K562 (cell line): ENCODE results near the gene RITA1. TPM values are rescaled to one million over a fixed set of nuclear protein-coding genes. Genes with fewer than 3 reads are reported as not detected.

Source experiments
- BACH1 ChIP-seq: fragments of 200-800 bp; sonication (Bioruptor generic); IDR thresholded peaks from 2 replicates; pipeline ENCODE4 v1.6.1; 2016; ENCODE audit warnings: missing genetic modification characterization, missing compliant biosample characterization
- CTCFL ChIP-seq: IDR thresholded peaks from 2 replicates; pipeline ENCODE4 v1.6.1; 2011; ENCODE audit warnings: borderline replicate concordance, low read depth, mild to moderate bottlenecking, moderate library complexity, low read length; ENCODE audit not compliant: insufficient read depth, poor library complexity, severe bottlenecking
- HDGF ChIP-seq: fragments of 450-650 bp; IDR thresholded peaks from 2 replicates; pipeline ENCODE4 v1.6.1; 2016
- KDM1A ChIP-seq, 2 experiments: fragments of 450-650 bp; IDR thresholded peaks; 2 replicates each; pipeline ENCODE4 v1.6.1; 2016; ENCODE audit warnings: mild to moderate bottlenecking in 2 of 2
- KLF16 ChIP-seq: IDR thresholded peaks from 2 replicates; pipeline ENCODE4 v1.6.1; 2016; ENCODE audit warnings: antibody characterized with exemption
- MXI1 ChIP-seq: IDR thresholded peaks from 2 replicates; pipeline ENCODE4 v1.6.1; 2011; ENCODE audit warnings: low read depth, mild to moderate bottlenecking, improper control_type of control experiment, low read length
- PHF21A ChIP-seq: fragments of 450-650 bp; IDR thresholded peaks from 2 replicates; pipeline ENCODE4 v1.6.1; 2017; ENCODE audit warnings: low read depth, borderline replicate concordance
- POLR2G ChIP-seq: fragments of 200-400 bp; formaldehyde crosslinking; IDR thresholded peaks from 2 replicates; pipeline ENCODE4 v1.6.1; 2017; ENCODE audit warnings: low read depth, mild to moderate bottlenecking, antibody characterized with exemption, low read length, moderate library complexity
- RBFOX2 ChIP-seq: fragments of 200-400 bp; formaldehyde crosslinking; IDR thresholded peaks from 2 replicates; pipeline ENCODE4 v1.6.1; 2017; ENCODE audit warnings: low read depth, mild to moderate bottlenecking, low read length, moderate library complexity
- SAFB ChIP-seq: fragments of 200-400 bp; formaldehyde crosslinking; IDR thresholded peaks from 2 replicates; pipeline ENCODE4 v1.6.1; 2017; ENCODE audit warnings: low read depth, low read length, borderline replicate concordance
- SMC3 ChIP-seq: conservative IDR thresholded peaks from 2 replicates; pipeline ENCODE4 v1.6.1; 2011; ENCODE audit warnings: low read depth, low read length, improper control_type of control experiment; ENCODE audit not compliant: insufficient read depth
- STAT6 ChIP-seq: sonication (generic); formaldehyde crosslinking; IDR thresholded peaks from 2 replicates; pipeline ENCODE4 v1.8.1; 2023; ENCODE audit warnings: mild to moderate bottlenecking, missing genetic modification reagents
- TFAP4 ChIP-seq: sonication (generic); formaldehyde crosslinking; IDR thresholded peaks from 2 replicates; pipeline ENCODE4 v1.8.0; 2022; ENCODE audit warnings: missing genetic modification reagents, mild to moderate bottlenecking, moderate library complexity, borderline replicate concordance
- U2AF2 ChIP-seq: fragments of 200-400 bp; formaldehyde crosslinking; optimal IDR thresholded peaks from 2 replicates; pipeline ENCODE3; 2017; ENCODE audit warnings: low read depth, mild to moderate bottlenecking, low read length
- ZEB2 ChIP-seq: fragments of 450-650 bp; IDR thresholded peaks from 2 replicates; pipeline ENCODE4 v1.6.1; 2016
- ZNF263 ChIP-seq: sonication (generic); formaldehyde crosslinking; IDR thresholded peaks from 2 replicates; pipeline ENCODE4 v1.8.0; 2022; ENCODE audit warnings: mild to moderate bottlenecking, missing genetic modification reagents, borderline replicate concordance
- ZNF41 ChIP-seq: fragments of 250-450 bp; sonication (Bioruptor Pico); conservative IDR thresholded peaks from 2 replicates; pipeline ENCODE4 v1.4.0; 2020; ENCODE audit warnings: mild to moderate bottlenecking
- ZSCAN29 ChIP-seq: fragments of 450-650 bp; IDR thresholded peaks from 2 replicates; pipeline ENCODE4 v1.6.1; 2017
- polyA plus RNA-seq, 8 experiments: library from polyadenylated mRNA; depleted of rRNA in 4 of 8; stranded (reverse) in 5 of 8; unstranded in 3 of 8; fragments of >200 nt; fragmentation: Nextera tagmentation in 2 of 8; fragmentation: Illumina TruSeq in 1 of 8; extraction: Ambion mirVana in 2 of 8; extraction: Trizol in 1 of 8; gene quantifications; 2 replicates each; pipeline versions ENCODE4 v1.2.1 to v1.2.3, GENCODE V29; 2011 to 2014; ENCODE audit warnings: inconsistent platforms in 1 of 8, missing spikeins in 1 of 8
- total RNA-seq, 7 experiments: library from RNA; depleted of rRNA in 6 of 7; stranded (reverse); fragments of >200 nt in 6 of 7; fragmentation: Illumina TruSeq in 2 of 7; extraction: Trizol in 2 of 7; gene quantifications; 2 replicates each; pipeline versions ENCODE4 v1.2.1 to v1.2.3, GENCODE V29; 2011 to 2021; ENCODE audit warnings: low replicate concordance in 1 of 7
- TF ChIP-seq, protein P1 (sequence below), 3 experiments: IDR thresholded peaks in 2 of 3; conservative IDR thresholded peaks in 1 of 3; 2 replicates each; pipeline ENCODE4 v1.5.1; 2011 to 2012; ENCODE audit warnings: low read length in 3 of 3, mild to moderate bottlenecking in 3 of 3, control low read depth in 2 of 3, improper control_type of control experiment in 1 of 3, inconsistent platforms in 1 of 3, low read depth in 1 of 3, mixed read lengths in 1 of 3, moderate library complexity in 1 of 3; ENCODE audit not compliant: insufficient read depth in 2 of 3

The RITA1 gene
- total and polyA plus RNA-seq, 9 of the 15 experiments (the other 6 are each of a cell fraction or from before 2014, with no cell fraction given), result 2.8 to 40.4 (median 18.0) TPM

DNA sequence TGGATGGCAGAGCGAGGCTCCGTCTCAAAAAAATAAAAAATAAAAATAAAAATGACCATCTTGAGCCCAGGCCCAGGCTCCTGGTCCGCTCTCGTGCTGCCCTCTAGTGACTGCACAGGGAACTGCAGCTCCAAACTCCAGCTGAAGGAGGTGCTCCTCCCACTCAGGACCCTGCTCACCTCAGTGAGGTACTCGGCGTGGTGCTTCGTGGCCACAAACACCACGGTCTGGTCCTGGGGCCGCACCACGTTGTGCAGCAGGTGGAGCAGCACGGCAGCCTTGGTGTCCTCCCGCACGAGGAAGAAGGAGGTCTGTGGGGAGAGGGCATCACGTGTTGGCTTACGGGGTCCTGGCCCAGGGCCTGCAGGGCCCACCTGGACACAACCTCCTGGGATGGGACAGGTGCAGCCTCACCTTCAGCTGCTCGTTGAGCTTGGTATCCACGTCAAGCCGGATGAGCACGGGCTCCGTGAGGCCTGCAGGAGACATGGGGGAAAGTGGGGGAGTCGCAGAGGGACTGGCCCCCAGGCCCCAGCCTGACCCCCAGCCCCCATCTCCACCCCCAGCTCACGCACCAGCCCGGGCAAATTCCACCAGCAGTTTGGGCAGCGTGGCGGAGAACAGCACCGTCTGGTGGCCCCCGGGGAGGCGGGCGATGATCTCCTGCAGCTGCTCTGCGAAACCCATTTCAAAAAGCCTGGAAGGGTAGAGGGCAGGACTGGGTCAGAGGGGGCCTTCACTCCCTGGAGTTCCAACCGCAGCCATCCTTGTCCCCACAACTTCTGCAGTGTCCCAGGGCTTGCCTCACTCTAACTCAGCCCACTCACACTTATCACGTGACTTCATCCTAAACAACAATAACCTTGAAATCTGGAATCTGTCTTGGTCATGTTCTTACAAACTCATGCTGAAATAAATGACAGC is 10.8 kb upstream of the RITA1 start (continued):
- no peak for TF ChIP-seq ZEB2
- no peak for TF ChIP-seq PHF21A
- peak; percentile 89 for TF ChIP-seq TFAP4 (CRISPR knock-in tag)
- TF ChIP-seq ZNF263, result peak; percentile 83
- TF ChIP-seq SMC3, result peak; percentile 61
- peak; percentile 95 for TF ChIP-seq CTCFL
- TF ChIP-seq MXI1, result no peak
- no peak for TF ChIP-seq BACH1 (tag)
- TF ChIP-seq, protein P1, sequence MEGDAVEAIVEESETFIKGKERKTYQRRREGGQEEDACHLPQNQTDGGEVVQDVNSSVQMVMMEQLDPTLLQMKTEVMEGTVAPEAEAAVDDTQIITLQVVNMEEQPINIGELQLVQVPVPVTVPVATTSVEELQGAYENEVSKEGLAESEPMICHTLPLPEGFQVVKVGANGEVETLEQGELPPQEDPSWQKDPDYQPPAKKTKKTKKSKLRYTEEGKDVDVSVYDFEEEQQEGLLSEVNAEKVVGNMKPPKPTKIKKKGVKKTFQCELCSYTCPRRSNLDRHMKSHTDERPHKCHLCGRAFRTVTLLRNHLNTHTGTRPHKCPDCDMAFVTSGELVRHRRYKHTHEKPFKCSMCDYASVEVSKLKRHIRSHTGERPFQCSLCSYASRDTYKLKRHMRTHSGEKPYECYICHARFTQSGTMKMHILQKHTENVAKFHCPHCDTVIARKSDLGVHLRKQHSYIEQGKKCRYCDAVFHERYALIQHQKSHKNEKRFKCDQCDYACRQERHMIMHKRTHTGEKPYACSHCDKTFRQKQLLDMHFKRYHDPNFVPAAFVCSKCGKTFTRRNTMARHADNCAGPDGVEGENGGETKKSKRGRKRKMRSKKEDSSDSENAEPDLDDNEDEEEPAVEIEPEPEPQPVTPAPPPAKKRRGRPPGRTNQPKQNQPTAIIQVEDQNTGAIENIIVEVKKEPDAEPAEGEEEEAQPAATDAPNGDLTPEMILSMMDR (IDR thresholded peaks at IDR 0.05 in 2 of 3, conservative IDR thresholded peaks at IDR 0.05 in 1 of 3; ENCODE audit: insufficient read depth in 2 of 3, low read depth in 1 of 3, low read length in 3 of 3), result peak; percentile 93 to 97 (median 94)
- TF ChIP-seq KDM1A (IDR thresholded peaks at IDR 0.05), result no peak
- TF ChIP-seq ZNF41 (CRISPR knock-in tag), result no peak
- peak; percentile 60 for TF ChIP-seq RBFOX2
- no peak for TF ChIP-seq ZSCAN29
- peak; percentile 56; the same call in 1 of the 2 replicates for TF ChIP-seq HDGF
- TF ChIP-seq POLR2G, result peak; percentile 57
- peak; percentile 46; the same call in 1 of the 2 replicates for TF ChIP-seq SAFB
- TF ChIP-seq U2AF2, result no peak
- peak; percentile 69; the same call in 1 of the 2 replicates for TF ChIP-seq KLF16
- 0 out of 2 replicates have a peak, but pooled peaks have one; percentile 44 for TF ChIP-seq STAT6 (CRISPR knock-in tag)
